WTC11 (cell line): ENCODE measurements around the gene GLT8D1. TPM values are rescaled to one million over a fixed set of nuclear protein-coding genes. Genes with fewer than 3 reads are reported as not detected.

Source experiments
- ATAC-seq: fragments of 200-7000 bp; cut with Tn5 transposase; 2 replicates; pipeline ENCODE4 v1.10.0; 2021; ENCODE audit warnings: mild to moderate bottlenecking, moderate library complexity
- CTCF ChIA-PET: fragments of 300-600 bp; sonication (Branson Sonifier 250); formaldehyde crosslinking; loops from one replicate; lab custom pipeline; 2021; ENCODE audit warnings: antibody characterized with exemption; lab: Charles Lee
- POLR2A ChIA-PET: fragments of 350-600 bp; sonication (Branson Sonifier 250); formaldehyde crosslinking; loops from one replicate; lab custom pipeline; 2021; ENCODE audit warnings: antibody characterized with exemption; lab: Charles Lee
- DNase-seq: peaks from one replicate; pipeline ENCODE4 v3.0.0; 2021; ENCODE audit warnings: low spot score
- H3K27ac Mint-ChIP-seq: 2 replicates; pipeline ENCODE4 v1.8.0; 2021; ENCODE audit warnings: mixed read lengths
- H3K27me3 Mint-ChIP-seq: 2 replicates; pipeline ENCODE4 v1.8.0; 2021; ENCODE audit warnings: low read depth, mild to moderate bottlenecking, moderate library complexity, mixed read lengths
- H3K36me3 Mint-ChIP-seq: 2 replicates; pipeline ENCODE4 v1.8.0; 2021; ENCODE audit warnings: mixed read lengths
- H3K4me1 Mint-ChIP-seq: 2 replicates; pipeline ENCODE4 v1.8.0; 2022; ENCODE audit warnings: mixed read lengths
- H3K4me3 Mint-ChIP-seq: 2 replicates; pipeline ENCODE4 v1.8.0; 2021; ENCODE audit warnings: mild to moderate bottlenecking, moderate library complexity, mixed read lengths
- H3K9me3 Mint-ChIP-seq: 2 replicates; pipeline ENCODE4 v1.8.0; 2021; ENCODE audit warnings: mixed read lengths
- CBFB ChIP-seq: sonication (generic); formaldehyde crosslinking; IDR thresholded peaks from 2 replicates; pipeline ENCODE4 v1.8.1; 2022; ENCODE audit warnings: mild to moderate bottlenecking, low read depth, missing genetic modification reagents
- E2F4 ChIP-seq: sonication (generic); formaldehyde crosslinking; IDR thresholded peaks from 2 replicates; pipeline ENCODE4 v1.8.1; 2022; ENCODE audit warnings: low read depth, mild to moderate bottlenecking, moderate library complexity, missing genetic modification reagents, borderline replicate concordance
- ESRRA ChIP-seq: sonication (generic); formaldehyde crosslinking; IDR thresholded peaks from 2 replicates; pipeline ENCODE4 v1.8.1; 2022; ENCODE audit warnings: mild to moderate bottlenecking, missing genetic modification reagents, borderline replicate concordance
- FOXP1 ChIP-seq: sonication (generic); formaldehyde crosslinking; IDR thresholded peaks from 2 replicates; pipeline ENCODE4 v1.8.0; 2022; ENCODE audit warnings: missing genetic modification reagents, mild to moderate bottlenecking, moderate library complexity, borderline replicate concordance
- FOXP4 ChIP-seq: sonication (generic); formaldehyde crosslinking; IDR thresholded peaks from 2 replicates; pipeline ENCODE4 v1.8.0; 2022; ENCODE audit warnings: mild to moderate bottlenecking, missing genetic modification reagents
- GABPB1 ChIP-seq: sonication (generic); formaldehyde crosslinking; IDR thresholded peaks from 2 replicates; pipeline ENCODE4 v1.8.1; 2023; ENCODE audit warnings: mild to moderate bottlenecking, missing genetic modification reagents
- NFATC4 ChIP-seq: fragments of 250-450 bp; sonication (Bioruptor Pico); IDR thresholded peaks from 2 replicates; pipeline ENCODE4 v1.9.0; 2021; ENCODE audit warnings: mild to moderate bottlenecking
- NFE2L1 ChIP-seq: sonication (generic); formaldehyde crosslinking; IDR thresholded peaks from 2 replicates; pipeline ENCODE4 v1.8.1; 2023; ENCODE audit warnings: missing genetic modification reagents
- NFYB ChIP-seq: sonication (generic); formaldehyde crosslinking; conservative IDR thresholded peaks from 2 replicates; pipeline ENCODE4 v1.8.0; 2022; ENCODE audit warnings: low read depth, missing genetic modification reagents
- NR2C2 ChIP-seq: sonication (generic); formaldehyde crosslinking; IDR thresholded peaks from 2 replicates; pipeline ENCODE4 v1.8.0; 2022; ENCODE audit warnings: mild to moderate bottlenecking, missing genetic modification reagents
- NR3C1 ChIP-seq: sonication (generic); formaldehyde crosslinking; conservative IDR thresholded peaks from 2 replicates; pipeline ENCODE4 v1.8.1; 2023; ENCODE audit warnings: low read depth, mild to moderate bottlenecking, missing genetic modification reagents
- OVOL2 ChIP-seq: fragments of 250-450 bp; sonication (Bioruptor Pico); IDR thresholded peaks from 2 replicates; pipeline ENCODE4 v1.9.0; 2021; ENCODE audit warnings: mild to moderate bottlenecking, borderline replicate concordance
- PRRX2 ChIP-seq: fragments of 250-450 bp; sonication (Bioruptor Pico); IDR thresholded peaks from 2 replicates; pipeline ENCODE4 v1.8.0; 2021; ENCODE audit warnings: mild to moderate bottlenecking
- SMAD4 ChIP-seq: sonication (generic); formaldehyde crosslinking; IDR thresholded peaks from 2 replicates; pipeline ENCODE4 v1.8.0; 2022; ENCODE audit warnings: mild to moderate bottlenecking, missing genetic modification reagents
- TCF7 ChIP-seq: sonication (generic); formaldehyde crosslinking; IDR thresholded peaks from 2 replicates; pipeline ENCODE4 v1.8.0; 2022; ENCODE audit warnings: mild to moderate bottlenecking, low read depth, missing genetic modification reagents, moderate library complexity
- TEAD4 ChIP-seq: sonication (generic); formaldehyde crosslinking; IDR thresholded peaks from 2 replicates; pipeline ENCODE4 v1.8.0; 2022; ENCODE audit warnings: mild to moderate bottlenecking, missing genetic modification reagents
- TP53 ChIP-seq: sonication (generic); formaldehyde crosslinking; IDR thresholded peaks from 2 replicates; pipeline ENCODE4 v1.8.1; 2023; ENCODE audit warnings: mild to moderate bottlenecking, missing genetic modification reagents
- USF1 ChIP-seq: sonication (generic); formaldehyde crosslinking; IDR thresholded peaks from 2 replicates; pipeline ENCODE4 v1.8.0; 2022; ENCODE audit warnings: mild to moderate bottlenecking, missing genetic modification reagents
- ZBTB43 ChIP-seq: sonication (generic); formaldehyde crosslinking; IDR thresholded peaks from 2 replicates; pipeline ENCODE4 v1.8.1; 2023; ENCODE audit warnings: mild to moderate bottlenecking, missing genetic modification reagents
- ZNF138 ChIP-seq: sonication (generic); formaldehyde crosslinking; conservative IDR thresholded peaks from 2 replicates; pipeline ENCODE4 v1.8.1; 2022; ENCODE audit warnings: mild to moderate bottlenecking, moderate library complexity, missing genetic modification reagents
- ZNF219 ChIP-seq: sonication (generic); formaldehyde crosslinking; IDR thresholded peaks from 2 replicates; pipeline ENCODE4 v1.8.0; 2023; ENCODE audit warnings: missing genetic modification reagents, mild to moderate bottlenecking, borderline replicate concordance
- ZNF281 ChIP-seq: sonication (generic); formaldehyde crosslinking; IDR thresholded peaks from 2 replicates; pipeline ENCODE4 v1.8.0; 2023; ENCODE audit warnings: mild to moderate bottlenecking, missing genetic modification reagents
- ZNF396 ChIP-seq: fragments of 250-450 bp; sonication (Bioruptor Pico); IDR thresholded peaks from 2 replicates; pipeline ENCODE4 v1.8.0; 2021; ENCODE audit warnings: mild to moderate bottlenecking, moderate library complexity, borderline replicate concordance
- ZNF425 ChIP-seq: fragments of 250-450 bp; sonication (Bioruptor Pico); conservative IDR thresholded peaks from 2 replicates; pipeline ENCODE4 v1.9.0; 2021; ENCODE audit warnings: mild to moderate bottlenecking
- total RNA-seq: library from RNA; stranded (reverse); gene quantifications from 3 replicates; pipeline ENCODE4 v1.2.3, GENCODE V29; 2021

GLT8D1 gene
- total RNA-seq, 1 experiment from 2014 or later: 41.2 TPM

- TF ChIP-seq SMAD4 (CRISPR knock-in tag) (no peak), NFE2L1 (CRISPR knock-in tag) (no peak), NR3C1 (no peak), ZNF396 (CRISPR knock-in tag) (no peak), TCF7 (CRISPR knock-in tag) (no peak), ZNF425 (no peak), TP53 (no peak), CBFB (CRISPR knock-in tag) (no peak)
These were observed 55.2 kb downstream of the GLT8D1 start (continued) for GRCh38 chr3:52650439-52650838.

GRCh38 chr3:52649461-52650210 is 56.0 kb downstream of the GLT8D1 start:
- Mint-ChIP-seq H3K4me3 (no peak overlapping the region), H3K27ac (no peak overlapping the region), H3K9me3 (no peaks in the 10 kb centered on the region), H3K36me3 (peaks cover 36% of the 10 kb centered on the region), H3K4me1 (no peaks in the 10 kb centered on the region), H3K27me3 (no peaks in the 10 kb centered on the region)
- DNase-seq (no peak), ATAC-seq (no peak)
- ChIA-PET CTCF (no interaction called here), POLR2A (no interaction called here)
- TF ChIP-seq ESRRA (CRISPR knock-in tag) (no peak), ZNF219 (CRISPR knock-in tag) (no peak), FOXP1 (CRISPR knock-in tag) (no peak), ZNF138 (CRISPR knock-in tag) (no peak), E2F4 (no peak), FOXP4 (CRISPR knock-in tag) (no peak), TP53 (no peak)

- H3K4me3 Mint-ChIP-seq: no peak overlapping the region
- ATAC-seq: no peak
- no peaks in the 10 kb centered on the region for H3K9me3 Mint-ChIP-seq
- H3K27me3 Mint-ChIP-seq: no peaks in the 10 kb centered on the region
- POLR2A ChIA-PET: no interaction called here
- DNase-seq: no peak
- H3K36me3 Mint-ChIP-seq: peaks cover 38% of the 10 kb centered on the region
- CTCF ChIA-PET: interaction anchor here (0.6 to 1.1 kb wide), 2 partner anchors 199 to 260 kb away, joined by 3 read pairs; no protein-coding TSS in a partner anchor
- H3K4me1 Mint-ChIP-seq: no peaks in the 10 kb centered on the region
- no peak overlapping the region for H3K27ac Mint-ChIP-seq
- no peak for TF ChIP-seq OVOL2
- TF ChIP-seq GABPB1 (CRISPR knock-in tag): no peak
- TF ChIP-seq NFYB (CRISPR knock-in tag): no peak
- TF ChIP-seq NFATC4 (CRISPR knock-in tag): no peak
- TF ChIP-seq PRRX2 (CRISPR knock-in tag): no peak
- TF ChIP-seq ESRRA (CRISPR knock-in tag): no peak
- TF ChIP-seq TEAD4 (CRISPR knock-in tag): no peak
- no peak for TF ChIP-seq ZNF281 (CRISPR knock-in tag)
- TF ChIP-seq USF1 (CRISPR knock-in tag): no peak
- no peak for TF ChIP-seq NR2C2 (CRISPR knock-in tag)
- TF ChIP-seq ZBTB43 (CRISPR knock-in tag): no peak
- TF ChIP-seq SMAD4 (CRISPR knock-in tag): no peak
These were observed 60.0 kb downstream of the GLT8D1 start for GRCh38 chr3:52645549-52645948.
